Sigmoid colon (tissue), 4 donors: Measurements from ENCODE around the gene SMPDL3A.

Experiments
- EP300 ChIP-seq, 4 donors: sonication (generic); formaldehyde crosslinking; IDR thresholded peaks; one replicate each; pipeline ENCODE4 v1.6.1; 2017; ENCODE audit warnings: antibody characterized with exemption in 4 of 4
- POLR2A ChIP-seq, 2 donors: fragments of 450-650 bp; IDR thresholded peaks; one replicate each; pipeline ENCODE4 v1.6.1; 2016; ENCODE audit warnings: antibody characterized with exemption in 2 of 2, mild to moderate bottlenecking in 2 of 2, moderate library complexity in 2 of 2
- TF ChIP-seq, protein P1 (sequence below), 4 experiments: fragments of 450-650 bp in 3 of 4; fragments of 200-600 bp in 1 of 4; IDR thresholded peaks; one replicate each; pipeline ENCODE4 v1.5.1; 2016 to 2019; ENCODE audit warnings: antibody characterized with exemption in 4 of 4, mild to moderate bottlenecking in 3 of 4, moderate library complexity in 2 of 4

DNA sequence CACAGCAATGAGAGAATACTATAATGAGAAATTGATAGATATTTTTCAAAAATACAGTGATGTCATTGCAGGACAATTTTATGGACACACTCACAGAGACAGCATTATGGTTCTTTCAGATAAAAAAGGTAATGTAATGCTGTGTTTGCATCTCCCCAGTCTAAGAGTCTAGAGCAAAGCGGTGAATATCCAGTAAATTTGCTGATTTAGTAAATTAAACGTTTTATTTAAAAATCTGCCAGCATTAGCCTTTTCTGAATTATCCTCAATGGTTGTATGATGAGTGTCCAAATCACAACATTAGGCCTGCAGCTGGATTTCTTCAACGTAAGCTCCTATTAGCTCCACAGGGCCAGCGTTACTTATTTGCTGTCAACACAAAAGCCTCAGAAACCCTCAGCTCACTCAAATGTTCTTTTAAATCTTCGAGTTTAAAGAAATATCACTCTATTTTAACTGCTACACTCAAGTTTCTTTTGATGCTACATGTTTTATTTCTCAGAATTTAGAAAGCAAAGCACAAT lies 16.0 kb downstream of the SMPDL3A start:
- TF ChIP-seq POLR2A (IDR thresholded peaks at IDR 0.05) (no peak), EP300 (IDR thresholded peaks at IDR 0.05) (no peak)
- TF ChIP-seq, protein P1, sequence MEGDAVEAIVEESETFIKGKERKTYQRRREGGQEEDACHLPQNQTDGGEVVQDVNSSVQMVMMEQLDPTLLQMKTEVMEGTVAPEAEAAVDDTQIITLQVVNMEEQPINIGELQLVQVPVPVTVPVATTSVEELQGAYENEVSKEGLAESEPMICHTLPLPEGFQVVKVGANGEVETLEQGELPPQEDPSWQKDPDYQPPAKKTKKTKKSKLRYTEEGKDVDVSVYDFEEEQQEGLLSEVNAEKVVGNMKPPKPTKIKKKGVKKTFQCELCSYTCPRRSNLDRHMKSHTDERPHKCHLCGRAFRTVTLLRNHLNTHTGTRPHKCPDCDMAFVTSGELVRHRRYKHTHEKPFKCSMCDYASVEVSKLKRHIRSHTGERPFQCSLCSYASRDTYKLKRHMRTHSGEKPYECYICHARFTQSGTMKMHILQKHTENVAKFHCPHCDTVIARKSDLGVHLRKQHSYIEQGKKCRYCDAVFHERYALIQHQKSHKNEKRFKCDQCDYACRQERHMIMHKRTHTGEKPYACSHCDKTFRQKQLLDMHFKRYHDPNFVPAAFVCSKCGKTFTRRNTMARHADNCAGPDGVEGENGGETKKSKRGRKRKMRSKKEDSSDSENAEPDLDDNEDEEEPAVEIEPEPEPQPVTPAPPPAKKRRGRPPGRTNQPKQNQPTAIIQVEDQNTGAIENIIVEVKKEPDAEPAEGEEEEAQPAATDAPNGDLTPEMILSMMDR (IDR thresholded peaks at IDR 0.05), result no peak
